Keratinocyte (primary cell): ENCODE results near the gene KRT25.

Source experiments
- CTCF ChIP-seq, 3 experiments: IDR thresholded peaks in 1 of 3; conservative IDR thresholded peaks in 1 of 3; optimal IDR thresholded peaks in 1 of 3; 2 replicates in 2 of 3; 3 replicates in 1 of 3; pipeline versions ENCODE3 to v1.5.1; 2011; ENCODE audit warnings: low read length in 3 of 3, mild to moderate bottlenecking in 3 of 3, moderate library complexity in 2 of 3, control low read depth in 1 of 3, inconsistent platforms in 1 of 3; ENCODE audit not compliant: insufficient read depth in 2 of 3; ENCODE audit errors: extremely low read depth in 1 of 3
- EZH2 ChIP-seq: IDR thresholded peaks from one replicate; pipeline ENCODE4 v1.6.1; 2012; ENCODE audit warnings: inconsistent platforms, mild to moderate bottlenecking, low read length, moderate library complexity

- TF ChIP-seq CTCF (optimal IDR thresholded peaks at IDR 0.05 in 1 of 3, IDR thresholded peaks at IDR 0.05 in 1 of 3, conservative IDR thresholded peaks at IDR 0.05 in 1 of 3; ENCODE audit: extremely low read depth in 1 of 3, insufficient read depth in 2 of 3, low read length in 3 of 3): no peak
- no peak for TF ChIP-seq EZH2
Measured at GRCh38 chr17:40791111-40791510, 36.0 kb upstream of the KRT25 start.
